Measurements from ENCODE around the gene ACTA1.

- no peak for TF ChIP-seq EZH2 (IDR thresholded peaks at IDR 0.05; ENCODE audit: borderline replicate concordance, insufficient read depth, low read depth, low read length, poor library complexity, severe bottlenecking)
- TF ChIP-seq CTCF (IDR thresholded peaks at IDR 0.05): no peak
Observed at GRCh38 chr1:229479660-229480399, 45.9 kb upstream of the ACTA1 start.

Data from B cell (primary cell).